GM12878 (cell line): ENCODE results near the gene MSL1. TPM values are rescaled to one million over a fixed set of nuclear protein-coding genes. Genes with fewer than 3 reads are reported as not detected.

Experiments used
- ATAC-seq: fragments of 200-7000 bp; cut with Tn5 transposase; 3 replicates; pipeline ENCODE4 v1.9.1; 2020; ENCODE audit warnings: mild to moderate bottlenecking, moderate library complexity
- BruUV-seq: library from RNA; stranded (reverse); fragments of 400-500 nt; replicated peaks from 2 replicates; lab custom pipeline; 2021; lab: Mats Ljungman, UMichigan
- CTCF ChIA-PET: fragments of 300-600 bp; sonication (Branson Sonifier 250); formaldehyde crosslinking; extraction: SDS; loops from one replicate; lab custom pipeline; 2021; ENCODE audit warnings: inconsistent platforms; lab: Yijun Ruan, JAX
- POLR2A ChIA-PET: fragments of 350-600 bp; formaldehyde crosslinking; extraction: SDS; loops from one replicate; lab custom pipeline; 2021; ENCODE audit warnings: inconsistent platforms; lab: Charles Lee
- RAD21 ChIA-PET: fragments of 300-600 bp; sonication (Branson Sonifier 250); formaldehyde crosslinking; loops from one replicate; lab custom pipeline; 2023; ENCODE audit warnings: antibody characterized with exemption; ENCODE audit not compliant: unreplicated experiment; lab: Charles Lee
- SMC1A ChIA-PET: fragments of 300-600 bp; sonication (Branson Sonifier 250); formaldehyde crosslinking; loops from one replicate; lab custom pipeline; 2023; ENCODE audit not compliant: unreplicated experiment, uncharacterized antibody; lab: Charles Lee
- DNase-seq: peaks from one replicate; pipeline ENCODE4 v3.0.0-alpha.2; 2011; ENCODE audit warnings: low read depth, low spot score
- FAIRE-seq: peaks from 3 replicates; lab custom pipeline; 2011; peaks lifted over from hg19 to GRCh38; lab: Jason Lieb, UNC
- H2AFZ ChIP-seq: 2 replicates; pipeline ENCODE4 v1.6.0; 2011; ENCODE audit warnings: low read depth, low read length, control low read depth; ENCODE audit not compliant: control insufficient read depth
- H3K27ac ChIP-seq: 2 replicates; pipeline ENCODE4 v1.5.1; 2011; ENCODE audit warnings: control low read depth; ENCODE audit not compliant: control insufficient read depth, insufficient read depth
- H3K27me3 ChIP-seq, 2 experiments: replicated peaks in 1 of 2; 2 replicates each; pipeline versions ENCODE4 v1.6.0 to v1.6.1; 2011; ENCODE audit warnings: low read length in 1 of 2; ENCODE audit not compliant: control insufficient read depth in 2 of 2, insufficient read depth in 2 of 2
- H3K36me3 ChIP-seq, 2 experiments: 2 replicates each; pipeline ENCODE4 v1.5.1; 2011; ENCODE audit warnings: low read length in 1 of 2; ENCODE audit not compliant: control insufficient read depth in 2 of 2, insufficient read depth in 2 of 2
- H3K4me1 ChIP-seq: 2 replicates; pipeline ENCODE4 v1.6.1; 2011; ENCODE audit warnings: mild to moderate bottlenecking, low read length, moderate library complexity, mixed read lengths; ENCODE audit not compliant: control insufficient read depth, insufficient read depth
- H3K4me2 ChIP-seq: 2 replicates; pipeline ENCODE4 v1.6.0; 2011; ENCODE audit warnings: control low read depth; ENCODE audit not compliant: control insufficient read depth, insufficient read depth
- H3K4me3 ChIP-seq: fragments of 200-600 bp; sonication (generic); 2 replicates; pipeline ENCODE4 v1.5.1; 2016
- H3K79me2 ChIP-seq: 2 replicates; pipeline ENCODE4 v1.6.0; 2011; ENCODE audit warnings: low read length; ENCODE audit not compliant: control insufficient read depth, insufficient read depth
- H3K9ac ChIP-seq: 2 replicates; pipeline ENCODE4 v1.8.0; 2011; ENCODE audit warnings: low read length, control low read depth, mixed read lengths; ENCODE audit not compliant: control insufficient read depth, insufficient read depth
- H3K9me3 ChIP-seq: replicated peaks from 3 replicates; pipeline ENCODE4 v1.5.1; 2011; ENCODE audit warnings: mild to moderate bottlenecking, low read length; ENCODE audit not compliant: control insufficient read depth, insufficient read depth
- H4K20me1 ChIP-seq: 2 replicates; pipeline ENCODE4 v1.6.0; 2011; ENCODE audit not compliant: control insufficient read depth, insufficient read depth
- CBFB ChIP-seq: IDR thresholded peaks from 2 replicates; pipeline ENCODE4 v1.6.1; 2016; ENCODE audit warnings: antibody characterized with exemption, low read depth
- EGR1 ChIP-seq, 2 experiments: IDR thresholded peaks; 1 replicate in 1 of 2; 2 replicates in 1 of 2; pipeline ENCODE4 v1.6.1; 2011 to 2012; ENCODE audit warnings: low read depth in 2 of 2, low read length in 2 of 2, borderline replicate concordance in 1 of 2, mild to moderate bottlenecking in 1 of 2, moderate library complexity in 1 of 2
- ETV6 ChIP-seq, 2 experiments: fragments of 450-650 bp in 1 of 2; IDR thresholded peaks in 1 of 2; conservative IDR thresholded peaks in 1 of 2; 2 replicates each; pipeline ENCODE4 v1.6.1; 2014; ENCODE audit warnings: antibody characterized with exemption in 1 of 2, borderline replicate concordance in 1 of 2, low read depth in 1 of 2, mild to moderate bottlenecking in 1 of 2, moderate library complexity in 1 of 2
- FOXM1 ChIP-seq: IDR thresholded peaks from 2 replicates; pipeline ENCODE4 v1.6.1; 2012; ENCODE audit warnings: low read depth, mild to moderate bottlenecking, inconsistent platforms, low read length, moderate library complexity
- GABPA ChIP-seq: IDR thresholded peaks from 2 replicates; pipeline ENCODE4 v1.6.1; 2014; ENCODE audit warnings: antibody characterized with exemption, low read depth, mild to moderate bottlenecking, inconsistent platforms
- HDAC6 ChIP-seq: fragments of 200-600 bp; sonication (generic); IDR thresholded peaks from one replicate; pipeline ENCODE4 v1.8.0; 2017; ENCODE audit warnings: antibody characterized with exemption; ENCODE audit not compliant: unreplicated experiment
- IKZF1 ChIP-seq: fragments of 450-650 bp; conservative IDR thresholded peaks from 2 replicates; pipeline ENCODE4 v1.6.1; 2017; ENCODE audit warnings: antibody characterized with exemption, mild to moderate bottlenecking
- LARP7 ChIP-seq: fragments of 450-650 bp; IDR thresholded peaks from 2 replicates; pipeline ENCODE4 v1.6.1; 2017; ENCODE audit warnings: mild to moderate bottlenecking
- MEF2A ChIP-seq: IDR thresholded peaks from 2 replicates; pipeline ENCODE4 v1.6.1; 2011; ENCODE audit warnings: low read depth, mild to moderate bottlenecking, low read length, moderate library complexity; ENCODE audit not compliant: insufficient read depth
- MEF2B ChIP-seq: fragments of 450-650 bp; IDR thresholded peaks from 2 replicates; pipeline ENCODE4 v1.6.1; 2018; ENCODE audit warnings: mild to moderate bottlenecking, moderate library complexity; ENCODE audit not compliant: partially characterized antibody, poor library complexity, severe bottlenecking
- NFXL1 ChIP-seq: fragments of 450-650 bp; IDR thresholded peaks from 2 replicates; pipeline ENCODE4 v1.6.1; 2017; ENCODE audit warnings: antibody characterized with exemption, mild to moderate bottlenecking, borderline replicate concordance
- NR2C1 ChIP-seq: fragments of 450-650 bp; IDR thresholded peaks from 2 replicates; pipeline ENCODE4 v1.6.1; 2017; ENCODE audit warnings: antibody characterized with exemption, mild to moderate bottlenecking, moderate library complexity
- PBX3 ChIP-seq: IDR thresholded peaks from 2 replicates; pipeline ENCODE4 v1.6.1; 2011; ENCODE audit warnings: mild to moderate bottlenecking, low read depth, low read length, moderate library complexity; ENCODE audit not compliant: insufficient replicate concordance
- SMAD5 ChIP-seq: IDR thresholded peaks from 2 replicates; pipeline ENCODE4 v1.6.1; 2016; ENCODE audit warnings: antibody characterized with exemption, low read depth
- TAF1 ChIP-seq: IDR thresholded peaks from 2 replicates; pipeline ENCODE4 v1.6.1; 2011; ENCODE audit warnings: mild to moderate bottlenecking, low read depth, low read length, borderline replicate concordance
- TCF3 ChIP-seq: IDR thresholded peaks from 2 replicates; pipeline ENCODE4 v1.6.1; 2012; ENCODE audit warnings: low read depth, mild to moderate bottlenecking, low read length, borderline replicate concordance; ENCODE audit not compliant: insufficient read depth
- ZNF207 ChIP-seq: fragments of 450-650 bp; IDR thresholded peaks from 2 replicates; pipeline ENCODE4 v1.6.1; 2014; ENCODE audit warnings: antibody characterized with exemption, mild to moderate bottlenecking, borderline replicate concordance
- ZNF592 ChIP-seq: fragments of 450-650 bp; IDR thresholded peaks from 2 replicates; pipeline ENCODE4 v1.6.1; 2017; ENCODE audit warnings: mild to moderate bottlenecking, moderate library complexity
- WGBS: methylation state at CpG from one replicate; pipeline ENCODE4 v1.1.6; 2016; ENCODE audit warnings: low lambda C conversion rate; ENCODE audit not compliant: insufficient replicate concordance, insufficient coverage; ENCODE audit errors: missing lambda C conversion rate; 5-methylcytosine and 5-hydroxymethylcytosine counted together
- in situ Hi-C: fragments of 300-500 bp; cut with MboI; formaldehyde crosslinking; loops from 9 replicates; pipeline ENCODE4 v1.14.3; 2018; ENCODE audit warnings: mixed read lengths
- intact Hi-C: fragments of 100-400 bp; cut with micrococcal nuclease; formaldehyde crosslinking; loops from one replicate; pipeline ENCODE4 v1.14.2; 2022; ENCODE audit not compliant: unreplicated experiment
- polyA plus RNA-seq, 11 experiments: library from polyadenylated mRNA; depleted of rRNA in 4 of 11; unstranded in 6 of 11; stranded (reverse) in 5 of 11; fragments of >200 nt; fragmentation: Nextera tagmentation in 4 of 11; fragmentation: Illumina TruSeq in 1 of 11; extraction: Ambion mirVana in 4 of 11; extraction: Trizol in 1 of 11; gene quantifications; 1 replicate in 1 of 11; 2 replicates in 10 of 11; pipeline versions ENCODE4 v1.2.1 to v1.2.3, GENCODE V29; 2011 to 2016; ENCODE audit warnings: inconsistent platforms in 2 of 11, missing spikeins in 2 of 11, low read depth in 1 of 11
- total RNA-seq, 4 experiments: library from RNA; depleted of rRNA in 3 of 4; stranded (reverse); fragments of >200 nt in 3 of 4; fragmentation: Illumina TruSeq in 1 of 4; extraction: Trizol in 1 of 4; gene quantifications; 2 replicates each; pipeline versions ENCODE4 v1.2.1 to v1.2.3, GENCODE V29; 2013 to 2021

Gene MSL1
- total and polyA plus RNA-seq, 10 of the 15 experiments (the other 5 are each of a cell fraction or from before 2014, with no cell fraction given), result 6.1 to 95.2 (median 51.8) TPM

DNA sequence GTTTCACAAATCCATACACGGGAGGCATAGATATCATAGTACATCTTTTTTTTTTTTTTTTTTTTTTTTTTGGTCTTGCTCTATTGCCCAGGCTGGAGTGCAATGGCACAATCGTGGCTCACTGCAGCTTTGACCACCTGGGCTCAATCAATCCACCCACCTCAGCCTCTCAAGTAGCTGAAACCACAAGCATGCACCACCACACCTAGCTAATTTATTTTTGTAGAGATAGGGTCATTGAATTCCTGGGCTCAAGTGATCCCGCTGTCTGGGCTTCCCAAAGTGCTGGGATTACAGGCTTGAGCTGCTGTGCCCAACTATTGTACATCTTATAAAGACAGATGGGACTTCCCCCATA, 52.0 kb downstream of the MSL1 start:
- no peak for FAIRE-seq
- RAD21 ChIA-PET, result interaction anchor here (0.7 to 1.6 kb wide), 3 partner anchors 60 to 216 kb away, joined by 3 to 4 read pairs (median 4); no protein-coding TSS in a partner anchor
- Histone ChIP-seq H3K79me2 (no peaks in the 10 kb centered on the region), H3K27me3 (no peaks in the 10 kb centered on the region), H3K9ac (no peak overlapping the region), H3K4me1 (peaks cover 4% of the 10 kb centered on the region), H3K36me3 (peaks cover 16 to 17% of the 10 kb centered on the region in 2 experiments; a peak in 3 of 4 replicates), H3K4me3 (no peak overlapping the region), H2AFZ (no peak overlapping the region), H3K9me3 (no peaks in the 10 kb centered on the region), H3K27ac (no peak overlapping the region), H4K20me1 (no peaks in the 10 kb centered on the region), H3K4me2 (no peak overlapping the region)
- in situ Hi-C loops, result no loop called here
- BruUV-seq, result no TSS peak
- DNase-seq, result no peak
- SMC1A ChIA-PET, result interaction anchor here (1.0 to 5.1 kb wide), 2 partner anchors 34 to 61 kb away, joined by 3 to 35 read pairs; partner anchors contain the start of gene CASC3
- POLR2A ChIA-PET, result interaction anchor here (0.6 to 3.6 kb wide), 2 partner anchors 60 to 106 kb away, joined by 3 to 23 read pairs; no protein-coding TSS in a partner anchor
- CTCF ChIA-PET, result interaction anchor here (0.6 to 5.1 kb wide), 5 partner anchors 17 to 255 kb away, joined by 3 to 42 read pairs (median 4); partner anchors contain the start of gene GSDMB
- 76% methylated on average over 3 of the region's 3 CpGs for WGBS
- intact Hi-C loops, result no loop called here
- no peak for ATAC-seq
- TF ChIP-seq EGR1 (IDR thresholded peaks at IDR 0.05; ENCODE audit: borderline replicate concordance in 1 of 2, low read depth in 2 of 2, low read length in 2 of 2) (no peak), FOXM1 (no peak), ETV6 (conservative IDR thresholded peaks at IDR 0.05 in 1 of 2, IDR thresholded peaks at IDR 0.05 in 1 of 2; ENCODE audit: borderline replicate concordance in 1 of 2, low read depth in 1 of 2) (no peak), NR2C1 (no peak), TAF1 (no peak), ZNF207 (no peak), CBFB (no peak), IKZF1 (no peak), MEF2A (no peak), MEF2B (no peak), HDAC6 (no peak), LARP7 (no peak), SMAD5 (no peak), PBX3 (no peak), TCF3 (no peak), ZNF592 (no peak), GABPA (no peak), NFXL1 (no peak)
